GM23338 (cell line): Measurements from ENCODE around the gene YIPF4. TPM values are rescaled to one million over a fixed set of nuclear protein-coding genes. Genes with fewer than 3 reads are reported as not detected.

Experiments
- ATAC-seq: fragments of 200-7000 bp; cut with Tn5 transposase; 3 replicates; pipeline ENCODE4 v1.9.1; 2020
- DNase-seq: peaks from one replicate; pipeline ENCODE4 v3.0.0-alpha.2; 2015; ENCODE audit warnings: low spot score
- H2AFZ ChIP-seq: fragments of 200-600 bp; sonication (generic); 2 replicates; pipeline ENCODE4 v1.8.0; 2016; ENCODE audit warnings: antibody characterized with exemption, mild to moderate bottlenecking, moderate library complexity
- H3F3A ChIP-seq: fragments of 200-600 bp; sonication (generic); replicated peaks from 2 replicates; pipeline ENCODE4 v1.8.0; 2017; ENCODE audit warnings: antibody characterized with exemption, mixed run types, low read depth
- H3K27ac ChIP-seq: fragments of 200-600 bp; sonication (generic); 2 replicates; pipeline ENCODE4 v1.6.1; 2016; ENCODE audit warnings: low read depth
- H3K27me3 ChIP-seq: fragments of 200-600 bp; sonication (generic); 2 replicates; pipeline ENCODE4 v1.8.0; 2016; ENCODE audit warnings: mild to moderate bottlenecking, mixed run types, moderate library complexity; ENCODE audit not compliant: insufficient read depth
- H3K36me3 ChIP-seq: fragments of 200-600 bp; sonication (generic); 2 replicates; pipeline ENCODE4 v1.8.0; 2016; ENCODE audit warnings: mild to moderate bottlenecking; ENCODE audit not compliant: insufficient read depth
- H3K4me1 ChIP-seq: fragments of 200-600 bp; sonication (generic); 2 replicates; pipeline ENCODE4 v1.8.0; 2016; ENCODE audit warnings: mild to moderate bottlenecking, moderate library complexity; ENCODE audit not compliant: insufficient read depth
- H3K4me2 ChIP-seq: fragments of 200-600 bp; sonication (generic); 2 replicates; pipeline ENCODE4 v1.7.1; 2017; ENCODE audit warnings: mixed run types
- H3K4me3 ChIP-seq: fragments of 200-600 bp; sonication (generic); 2 replicates; pipeline ENCODE4 v1.6.1; 2016; ENCODE audit warnings: mixed run types
- H3K79me2 ChIP-seq: fragments of 200-600 bp; sonication (generic); replicated peaks from 2 replicates; pipeline ENCODE4 v1.8.0; 2017; ENCODE audit warnings: mild to moderate bottlenecking; ENCODE audit not compliant: insufficient read depth
- H3K9me2 ChIP-seq: fragments of 200-600 bp; sonication (generic); 2 replicates; pipeline ENCODE4 v1.8.0; 2017; ENCODE audit not compliant: insufficient read depth
- H4K20me1 ChIP-seq: fragments of 200-600 bp; sonication (generic); replicated peaks from 2 replicates; pipeline ENCODE4 v1.8.0; 2017; ENCODE audit warnings: mild to moderate bottlenecking; ENCODE audit not compliant: insufficient read depth
- H3K27ac Mint-ChIP-seq: 2 replicates; pipeline ENCODE4 v1.8.0; 2020; ENCODE audit warnings: inconsistent platforms, mild to moderate bottlenecking, moderate library complexity, mixed read lengths
- H3K27me3 Mint-ChIP-seq: 3 replicates; pipeline ENCODE4 v1.8.0; 2022; ENCODE audit warnings: low read depth, mild to moderate bottlenecking, moderate library complexity, mixed read lengths, inconsistent platforms; ENCODE audit not compliant: insufficient read depth, poor library complexity
- H3K36me3 Mint-ChIP-seq: 3 replicates; pipeline ENCODE4 v1.8.0; 2021; ENCODE audit warnings: low read depth, mild to moderate bottlenecking, inconsistent platforms, moderate library complexity, mixed read lengths
- H3K4me1 Mint-ChIP-seq: 3 replicates; pipeline ENCODE4 v1.8.0; 2020; ENCODE audit warnings: mild to moderate bottlenecking, inconsistent platforms, mixed read lengths
- H3K4me3 Mint-ChIP-seq: 3 replicates; pipeline ENCODE4 v1.8.0; 2021; ENCODE audit warnings: moderate library complexity, mild to moderate bottlenecking, inconsistent platforms, mixed read lengths
- H3K9me3 Mint-ChIP-seq: 3 replicates; pipeline ENCODE4 v1.8.0; 2020; ENCODE audit warnings: moderate library complexity, mild to moderate bottlenecking, inconsistent platforms, mixed read lengths
- CTCF ChIP-seq, 2 experiments: fragments of 200-600 bp in 1 of 2; sonication (generic) in 1 of 2; conservative IDR thresholded peaks; 2 replicates each; pipeline versions ENCODE4 v1.5.1 to v1.6.1; 2016 to 2017; ENCODE audit warnings: antibody characterized with exemption in 2 of 2, low read depth in 2 of 2, mild to moderate bottlenecking in 2 of 2, moderate library complexity in 1 of 2
- ETS1 ChIP-seq: IDR thresholded peaks from 2 replicates; pipeline ENCODE4 v1.6.1; 2016; ENCODE audit warnings: antibody characterized with exemption
- EZH2 ChIP-seq: fragments of 200-600 bp; sonication (generic); IDR thresholded peaks from one replicate; pipeline ENCODE4 v1.8.0; 2017; ENCODE audit warnings: antibody characterized with exemption, mild to moderate bottlenecking, low read depth; ENCODE audit not compliant: unreplicated experiment
- EZH2phosphoT487 ChIP-seq: fragments of 200-600 bp; sonication (generic); IDR thresholded peaks from one replicate; pipeline ENCODE4 v1.8.1; 2018; ENCODE audit warnings: antibody characterized with exemption; ENCODE audit not compliant: unreplicated experiment
- JUNB ChIP-seq: IDR thresholded peaks from one replicate; pipeline ENCODE4 v1.6.1; 2016; ENCODE audit warnings: antibody characterized with exemption; ENCODE audit not compliant: unreplicated experiment
- POLR2AphosphoS5 ChIP-seq: IDR thresholded peaks from 2 replicates; pipeline ENCODE4 v1.6.1; 2016; ENCODE audit warnings: antibody characterized with exemption, low read depth
- REST ChIP-seq: IDR thresholded peaks from one replicate; pipeline ENCODE4 v1.6.1; 2018; ENCODE audit warnings: antibody characterized with exemption; ENCODE audit not compliant: unreplicated experiment
- ZNF462 ChIP-seq: fragments of 250-450 bp; sonication (Bioruptor Pico); IDR thresholded peaks from 2 replicates; pipeline ENCODE4 v1.5.0; 2020; ENCODE audit warnings: mild to moderate bottlenecking, moderate library complexity
- polyA plus RNA-seq: library from polyadenylated mRNA; unstranded; fragments of >200 nt; fragmentation: Nextera tagmentation; extraction: Ambion mirVana; gene quantifications from 2 replicates; pipeline ENCODE4 v1.2.1, GENCODE V29; 2016
- total RNA-seq: library from RNA; depleted of rRNA; stranded (reverse); fragments of >200 nt; shearing (Covaris generic); gene quantifications from 2 replicates; pipeline ENCODE4 v1.2.3, GENCODE V29; 2014

The YIPF4 gene
- total and polyA plus RNA-seq, 2 experiments from 2014 or later: 14.2 to 24.9 TPM

GRCh38 chr2:32242331-32242730, 35.4 kb upstream of the YIPF4 start (continued):
- TF ChIP-seq REST: no peak

GRCh38 chr2:32246911-32247310, 30.8 kb upstream of the YIPF4 start:
- H3K27ac ChIP-seq: no peak overlapping the region
- Mint-ChIP-seq H3K4me1 (no peaks in the 10 kb centered on the region), H3K9me3 (no peaks in the 10 kb centered on the region; the same call in 2 of the 3 replicates), H3K27me3 (peaks cover 1% of the 10 kb centered on the region), H3K27ac (no peak overlapping the region), H3K36me3 (no peaks in the 10 kb centered on the region), H3K4me3 (no peak overlapping the region)
- no peaks in the 10 kb centered on the region; the same call in 1 of the 2 replicates for H4K20me1 ChIP-seq
- no peak overlapping the region for H3K4me2 ChIP-seq
- H3K4me1 ChIP-seq: no peaks in the 10 kb centered on the region
- H3K4me3 ChIP-seq: no peak overlapping the region
- no peaks in the 10 kb centered on the region for H3K27me3 ChIP-seq
- no peak overlapping the region for H2AFZ ChIP-seq
- no peaks in the 10 kb centered on the region for H3F3A ChIP-seq
- no peaks in the 10 kb centered on the region for H3K79me2 ChIP-seq
- no peaks in the 10 kb centered on the region for H3K9me2 ChIP-seq
- DNase-seq: no peak
- ATAC-seq: no peak
- no peaks in the 10 kb centered on the region for H3K36me3 ChIP-seq
- TF ChIP-seq REST: no peak
- TF ChIP-seq JUNB: no peak
- no peak for TF ChIP-seq ZNF462
- TF ChIP-seq CTCF (conservative IDR thresholded peaks at IDR 0.05; ENCODE audit: low read depth in 2 of 2): no peak
- no peak for TF ChIP-seq EZH2phosphoT487
- no peak for TF ChIP-seq POLR2AphosphoS5
- no peak for TF ChIP-seq ETS1
- no peak for TF ChIP-seq EZH2
